CD4-positive, alpha-beta T cell treated with Interleukin-15 for 1 hour (primary cell): ENCODE data around the gene HRH2.

Experiments
- DNase-seq: peaks from one replicate; pipeline ENCODE4 v3.0.0-alpha.2; 2020

The HRH2 gene

DNA sequence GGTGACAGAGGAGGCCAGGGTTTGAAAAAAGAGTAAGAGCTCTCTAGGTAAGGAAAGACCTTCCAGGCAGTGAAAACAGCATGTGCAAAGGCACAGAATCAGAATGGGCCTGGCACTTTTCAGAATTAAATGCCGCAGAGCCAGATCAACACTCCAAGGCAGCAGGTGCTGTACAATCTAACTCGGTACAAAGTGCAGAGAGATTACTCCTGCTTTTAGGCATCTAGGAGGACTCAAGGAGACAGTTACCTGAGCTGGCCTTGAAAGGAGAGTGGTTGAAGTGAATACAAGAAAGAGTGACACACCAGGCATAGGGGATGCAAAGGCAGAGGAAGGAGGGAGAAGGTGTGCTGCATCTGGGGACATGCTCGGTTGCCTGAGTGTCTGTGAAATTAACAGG is 21.5 kb downstream of the HRH2 start:
- no peak for DNase-seq

DNA sequence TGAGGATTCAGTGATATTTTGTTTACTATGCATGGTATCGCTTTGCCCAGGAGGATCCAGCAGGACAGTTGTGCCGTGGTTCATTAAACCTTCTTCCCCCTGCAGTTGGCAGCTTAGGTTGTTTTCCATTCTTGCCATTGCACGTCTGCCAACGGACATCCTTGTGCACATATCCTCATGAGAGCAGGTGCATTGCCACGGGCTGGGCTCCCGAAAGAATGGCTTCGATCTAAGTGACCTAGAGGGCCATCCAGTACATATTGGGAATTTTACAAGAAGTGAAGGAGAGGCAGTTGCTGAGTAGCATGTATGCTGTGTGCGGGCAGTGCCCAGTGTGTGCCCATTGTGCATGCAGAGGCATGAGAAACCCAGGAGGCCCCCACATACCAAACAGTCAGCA is 22.1 kb downstream of the HRH2 start:
- no peak for DNase-seq

- no peak for DNase-seq
Measured at GRCh38 chr5:175680463-175680862, 22.6 kb downstream of the HRH2 start.

- DNase-seq: no peak
Measured at GRCh38 chr5:175681045-175681967, 23.4 kb downstream of the HRH2 start.

- no peak for DNase-seq
Measured at GRCh38 chr5:175681968-175682340, 24.1 kb downstream of the HRH2 start.

DNA sequence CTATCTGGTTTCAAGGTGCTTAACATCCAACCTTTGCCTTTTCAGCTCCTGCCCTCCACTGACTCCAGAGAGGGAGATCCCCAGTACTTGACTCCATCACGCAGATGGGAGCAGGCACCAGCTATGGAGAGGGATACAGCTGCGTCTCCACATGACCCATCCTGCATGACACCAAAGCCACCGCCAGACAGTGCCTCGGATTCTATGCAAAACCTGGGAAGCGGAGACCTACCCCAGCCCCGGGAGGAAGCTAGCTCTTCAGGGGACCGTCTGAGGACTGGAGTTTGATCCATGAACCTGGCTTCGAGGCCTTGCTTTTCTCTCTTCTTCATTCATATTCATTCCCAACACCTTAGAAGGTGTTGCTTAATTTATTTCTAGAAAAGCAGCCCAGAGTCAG is 24.8 kb downstream of the HRH2 start:
- no peak for DNase-seq

DNA sequence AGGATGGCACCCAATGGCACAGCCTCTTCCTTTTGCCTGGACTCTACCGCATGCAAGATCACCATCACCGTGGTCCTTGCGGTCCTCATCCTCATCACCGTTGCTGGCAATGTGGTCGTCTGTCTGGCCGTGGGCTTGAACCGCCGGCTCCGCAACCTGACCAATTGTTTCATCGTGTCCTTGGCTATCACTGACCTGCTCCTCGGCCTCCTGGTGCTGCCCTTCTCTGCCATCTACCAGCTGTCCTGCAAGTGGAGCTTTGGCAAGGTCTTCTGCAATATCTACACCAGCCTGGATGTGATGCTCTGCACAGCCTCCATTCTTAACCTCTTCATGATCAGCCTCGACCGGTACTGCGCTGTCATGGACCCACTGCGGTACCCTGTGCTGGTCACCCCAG is 25.4 kb downstream of the HRH2 start:
- DNase-seq: no peak

DNA sequence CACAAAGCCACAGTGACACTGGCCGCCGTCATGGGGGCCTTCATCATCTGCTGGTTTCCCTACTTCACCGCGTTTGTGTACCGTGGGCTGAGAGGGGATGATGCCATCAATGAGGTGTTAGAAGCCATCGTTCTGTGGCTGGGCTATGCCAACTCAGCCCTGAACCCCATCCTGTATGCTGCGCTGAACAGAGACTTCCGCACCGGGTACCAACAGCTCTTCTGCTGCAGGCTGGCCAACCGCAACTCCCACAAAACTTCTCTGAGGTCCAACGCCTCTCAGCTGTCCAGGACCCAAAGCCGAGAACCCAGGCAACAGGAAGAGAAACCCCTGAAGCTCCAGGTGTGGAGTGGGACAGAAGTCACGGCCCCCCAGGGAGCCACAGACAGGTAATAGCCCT is 26.1 kb downstream of the HRH2 start:
- no peak for DNase-seq

- DNase-seq: no peak
Measured at GRCh38 chr5:175684931-175685330, 27.1 kb downstream of the HRH2 start.

DNA sequence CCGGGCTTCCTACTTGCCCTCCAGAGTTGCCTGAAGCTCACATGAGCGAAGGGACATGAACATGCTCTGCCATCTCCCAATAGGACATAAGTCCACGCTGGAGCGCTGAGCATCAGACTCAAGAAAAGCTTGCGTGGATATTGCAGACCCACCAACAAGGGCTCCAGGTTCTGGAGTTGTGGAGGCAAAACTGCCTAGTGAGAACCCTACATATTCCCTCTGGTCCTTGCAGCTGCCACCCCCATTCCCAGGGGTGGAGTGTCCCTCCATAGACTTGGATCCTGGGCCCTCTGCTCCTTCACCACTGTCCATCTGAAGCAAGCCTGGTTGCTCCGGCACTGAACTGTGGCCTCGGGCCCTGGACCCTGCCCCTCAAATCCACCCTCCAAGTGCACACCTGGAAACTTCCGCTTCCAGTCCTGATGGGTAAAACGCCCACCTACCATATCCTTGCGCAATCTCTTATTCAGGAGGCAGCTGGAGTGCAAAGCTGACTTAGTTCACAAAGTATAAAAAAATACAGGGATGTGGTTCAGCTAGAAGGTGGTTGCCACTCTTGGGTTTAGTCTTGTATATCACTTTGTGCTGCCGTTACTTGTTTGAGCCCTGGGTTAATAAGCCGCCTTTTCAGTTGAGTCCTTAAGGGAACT is 28.0 kb downstream of the HRH2 start:
- DNase-seq: no peak

DNA sequence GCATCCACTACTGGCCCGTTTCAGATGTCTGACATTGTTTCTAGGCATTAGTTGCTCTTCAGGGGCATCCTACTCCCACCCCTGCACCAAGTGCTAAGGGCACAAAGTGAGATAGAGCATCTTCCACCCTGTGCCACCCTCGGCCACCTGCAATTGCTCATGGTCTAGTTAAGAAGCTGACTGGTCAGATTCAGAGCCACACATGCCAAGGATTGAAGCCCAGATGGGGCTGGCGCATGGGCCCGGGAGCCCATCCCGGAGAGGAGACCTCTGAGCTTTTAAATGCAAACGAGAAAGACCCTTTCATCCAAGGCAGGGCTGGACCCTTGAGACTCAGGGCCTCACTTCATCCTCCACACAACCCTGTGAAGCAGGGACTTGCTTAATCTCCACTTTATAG is 28.5 kb downstream of the HRH2 start:
- no peak for DNase-seq

- no peak for DNase-seq
Measured at GRCh38 chr5:175686826-175687225, 29.0 kb downstream of the HRH2 start.

DNA sequence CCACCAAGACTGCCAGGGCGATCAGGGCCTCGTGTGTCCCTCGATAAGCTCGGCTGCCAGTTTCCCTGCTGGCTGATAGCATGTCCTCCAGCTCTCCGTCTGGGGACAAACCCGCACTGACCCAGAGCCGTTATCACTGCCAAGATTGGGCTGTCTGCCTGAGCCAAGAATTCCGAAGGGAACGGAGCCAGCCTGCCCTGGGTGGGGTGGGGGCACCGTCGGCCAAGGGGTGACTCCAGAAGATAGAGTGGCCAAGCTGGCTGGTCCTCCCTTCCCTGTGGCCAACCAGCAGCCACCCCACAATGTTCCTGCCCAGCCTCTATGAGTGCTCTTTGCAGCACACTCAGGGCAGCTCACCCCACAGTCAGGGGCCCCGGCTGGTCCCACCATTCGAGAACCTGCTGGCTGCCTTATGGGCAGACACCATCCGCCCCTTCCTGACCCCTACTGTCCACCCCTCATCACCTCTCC is 29.4 kb downstream of the HRH2 start:
- no peak for DNase-seq

DNA sequence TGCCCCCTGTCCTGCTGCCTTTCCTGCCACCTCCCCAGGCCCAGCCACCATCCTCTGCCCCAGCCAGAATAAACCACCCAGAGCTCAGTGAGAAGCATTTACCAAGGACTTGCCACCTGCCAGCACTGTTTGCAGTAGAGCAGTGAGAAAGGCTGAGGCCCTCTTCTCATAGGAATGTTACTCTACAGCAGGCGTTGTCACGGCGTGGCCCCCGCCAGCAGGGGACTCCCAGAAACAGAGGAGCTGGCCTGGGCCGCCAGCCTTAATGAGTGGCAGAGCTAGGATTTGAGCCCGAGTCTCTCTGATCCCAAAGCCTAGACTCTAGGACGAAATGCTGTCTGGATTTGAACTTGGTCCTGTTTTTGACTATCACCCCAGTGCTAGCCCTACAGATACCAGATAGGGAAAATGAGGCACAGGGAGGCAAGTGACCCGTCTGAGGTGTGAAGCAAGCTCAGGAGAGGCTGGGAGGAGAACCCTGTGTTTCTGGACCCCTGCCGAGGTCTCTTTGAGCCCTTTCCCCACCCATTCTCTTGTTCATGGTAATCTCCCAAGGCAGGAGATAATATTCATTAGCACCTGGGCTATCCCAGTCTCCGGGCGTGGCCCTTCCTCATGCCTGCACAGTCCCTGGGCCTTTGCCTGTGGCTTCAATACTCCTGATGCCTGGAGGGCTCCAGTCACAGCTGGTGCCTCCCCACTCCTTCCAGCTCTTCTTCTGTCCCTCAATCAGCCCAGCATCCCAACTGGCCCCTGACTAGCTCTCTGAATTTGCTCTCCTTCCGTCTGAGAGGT is 30.7 kb downstream of the HRH2 start:
- no peak for DNase-seq

DNA sequence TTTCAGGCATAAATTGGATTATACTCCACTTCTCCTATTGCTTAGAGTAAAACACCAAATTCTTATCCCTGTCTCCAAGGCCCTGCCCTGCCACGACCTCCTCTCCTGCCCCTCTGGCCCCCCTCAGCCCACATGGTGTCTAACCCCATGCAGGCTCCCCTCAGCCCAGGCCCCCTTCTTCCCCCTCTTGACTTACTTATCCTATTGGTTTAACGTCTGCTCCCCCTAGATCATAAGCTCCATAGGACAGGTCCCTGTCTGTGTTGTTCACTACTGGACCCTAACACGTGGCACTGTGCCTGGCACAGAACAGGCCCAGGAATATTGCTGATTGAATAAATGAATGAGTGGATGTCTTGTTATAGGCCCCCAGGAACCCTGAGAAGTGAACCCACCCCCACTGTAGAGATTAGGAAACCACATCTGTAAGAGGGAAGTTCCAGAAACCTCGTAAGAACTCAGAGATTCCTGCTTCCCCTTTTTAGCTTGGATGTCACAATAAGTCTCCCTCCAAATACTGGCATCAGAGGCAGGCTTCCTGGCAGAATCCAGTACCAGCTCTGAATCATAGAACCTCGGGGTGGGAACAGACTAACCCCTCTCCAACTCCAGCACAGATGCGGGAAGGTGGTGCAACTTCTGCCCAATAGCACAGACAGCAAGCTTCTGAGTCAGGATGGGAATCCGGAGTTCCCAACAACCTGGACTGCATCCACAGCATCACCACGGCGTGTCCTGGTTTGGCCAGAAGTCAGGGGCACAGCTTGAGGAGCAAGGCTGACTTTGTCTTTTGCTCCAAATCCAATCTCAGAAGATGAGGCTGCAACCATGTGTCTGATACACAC is 31.5 kb downstream of the HRH2 start:
- DNase-seq: peak; percentile 63

DNA sequence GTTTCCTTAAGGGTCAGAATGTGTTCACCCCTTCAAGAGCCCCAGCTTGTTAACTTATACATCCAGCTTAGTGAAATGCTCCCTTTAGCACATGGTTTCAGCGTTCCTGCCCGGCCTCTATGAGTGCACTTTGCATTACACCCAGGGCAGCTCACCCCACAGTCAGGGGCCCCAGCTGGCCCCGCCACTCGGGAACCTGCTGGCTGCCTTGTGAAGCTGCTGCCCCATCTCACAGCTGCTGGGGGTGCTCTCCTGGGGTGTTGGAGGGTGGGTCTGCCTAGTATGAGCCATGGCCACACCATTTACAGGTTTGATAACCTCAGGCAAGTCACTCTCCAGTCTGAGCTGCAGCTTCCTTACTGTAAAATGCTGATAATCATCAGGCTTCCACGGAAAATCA is 32.2 kb downstream of the HRH2 start:
- DNase-seq: no peak

DNA sequence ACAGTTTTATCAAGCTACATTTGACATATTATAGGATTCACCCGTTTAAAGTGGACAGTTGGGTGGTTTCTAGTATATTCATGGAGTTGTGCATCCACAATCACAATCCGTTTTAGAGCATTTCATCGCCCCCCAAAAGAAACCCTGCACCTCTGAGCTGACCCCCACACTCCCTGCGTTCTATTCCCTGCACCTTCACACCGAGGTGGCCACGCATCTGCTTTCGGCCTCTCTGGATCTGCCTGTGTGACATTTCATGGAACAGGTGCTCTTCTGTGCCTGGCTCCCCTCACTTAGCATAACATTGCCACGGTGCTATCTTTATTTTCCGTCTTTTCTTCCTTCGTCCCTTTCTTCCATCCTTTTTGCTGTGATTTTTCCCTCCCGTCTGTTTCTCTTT is 32.7 kb downstream of the HRH2 start:
- no peak for DNase-seq

- DNase-seq: no peak
Measured at GRCh38 chr5:175691761-175692160, 33.9 kb downstream of the HRH2 start.

GRCh38 chr5:175692235-175692995 is 34.5 kb downstream of the HRH2 start:
- DNase-seq: no peak

DNA sequence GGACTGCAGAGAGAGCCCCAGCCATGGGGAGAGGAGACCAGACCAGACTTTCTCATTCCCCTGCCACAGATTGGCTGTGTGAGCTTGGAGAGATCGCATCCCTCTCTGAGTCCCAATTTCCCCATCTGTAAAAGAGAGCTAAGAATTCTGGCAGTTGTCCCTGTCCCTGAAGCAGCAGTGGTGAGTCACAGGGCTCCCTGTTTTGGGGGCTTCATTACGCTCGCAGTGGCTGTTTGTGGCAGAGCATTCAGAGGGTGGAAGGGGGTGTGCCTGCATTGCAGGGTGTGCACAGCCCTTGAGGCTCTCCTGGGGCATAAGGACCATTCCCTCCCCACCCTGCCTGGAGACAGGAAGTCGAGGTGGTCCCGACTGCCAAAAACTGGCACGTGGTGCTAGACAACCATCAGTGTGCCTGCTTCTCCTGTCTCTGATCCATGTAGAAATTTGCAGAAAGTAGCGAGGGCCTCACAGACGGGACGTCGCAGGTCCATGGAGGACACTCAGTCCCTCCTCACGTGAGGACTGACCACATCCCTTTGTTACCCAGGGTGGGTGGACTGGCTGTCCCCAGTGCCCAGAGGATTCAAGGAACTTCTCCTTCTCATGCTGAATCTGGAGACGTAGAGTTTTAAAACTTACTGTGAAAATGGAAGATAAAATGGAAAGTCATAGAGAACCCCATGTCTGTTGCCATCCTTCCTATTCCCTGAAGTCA is 35.3 kb downstream of the HRH2 start:
- DNase-seq: no peak

DNA sequence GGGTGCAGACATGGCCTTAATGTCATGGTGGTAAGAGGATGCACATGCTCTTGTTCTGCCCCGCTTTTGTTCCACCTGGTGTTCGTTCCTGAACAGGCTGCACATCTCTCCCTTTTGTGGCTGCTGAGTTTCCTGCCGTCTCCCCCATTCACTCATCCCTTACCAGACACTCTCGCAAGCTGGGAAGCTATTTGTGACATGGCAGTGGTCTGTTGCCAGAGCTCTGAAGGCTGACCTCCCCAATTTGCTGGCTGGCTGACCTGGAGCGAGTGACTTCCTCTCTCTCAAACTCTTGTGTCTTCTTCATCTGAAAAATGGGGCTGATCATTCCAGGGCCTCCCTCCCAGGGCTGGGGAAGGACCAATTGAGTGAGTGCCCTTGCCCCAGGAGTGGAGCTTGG is 35.9 kb downstream of the HRH2 start:
- DNase-seq: no peak
